Neural cell (in vitro differentiated cells): ENCODE data around the gene GPATCH4. TPM values are rescaled to one million over a fixed set of nuclear protein-coding genes. Genes with fewer than 3 reads are reported as not detected.

Experiments
- H2AFZ ChIP-seq: fragments of 200-600, 300-800 bp; sonication (generic), shearing (Covaris generic); 2 replicates; pipeline ENCODE4 v1.6.0; 2014; ENCODE audit warnings: low read depth, mild to moderate bottlenecking, antibody characterized with exemption, low read length, moderate library complexity
- H3F3A ChIP-seq: fragments of 200-600 bp; shearing (Covaris generic); 2 replicates; pipeline ENCODE4 v1.6.1; 2016; ENCODE audit warnings: mild to moderate bottlenecking, moderate library complexity, mixed read lengths, antibody characterized with exemption, low read length; ENCODE audit not compliant: insufficient read depth, poor library complexity, severe bottlenecking
- H3K27ac ChIP-seq: fragments of 200-600, 300-800 bp; sonication (generic), shearing (Covaris generic); 2 replicates; pipeline ENCODE4 v1.5.1; 2014; ENCODE audit warnings: mild to moderate bottlenecking, low read length, moderate library complexity
- H3K27me3 ChIP-seq: fragments of 300-800, 200-600 bp; sonication (generic), shearing (Covaris generic); 2 replicates; pipeline ENCODE4 v1.6.0; 2014; ENCODE audit warnings: mild to moderate bottlenecking, low read depth, low read length, moderate library complexity; ENCODE audit not compliant: insufficient read depth
- H3K36me3 ChIP-seq: fragments of 300-800, 200-600 bp; sonication (generic), shearing (Covaris generic); 2 replicates; pipeline ENCODE4 v1.5.1; 2014; ENCODE audit warnings: mild to moderate bottlenecking, antibody characterized with exemption, low read length, moderate library complexity; ENCODE audit not compliant: insufficient read depth
- H3K4me2 ChIP-seq: fragments of 300-800, 200-600 bp; sonication (generic), shearing (Covaris generic); 2 replicates; pipeline ENCODE4 v1.6.0; 2014; ENCODE audit warnings: mild to moderate bottlenecking, low read length
- H3K4me3 ChIP-seq: fragments of 300-800, 200-600 bp; sonication (generic), shearing (Covaris generic); 2 replicates; pipeline ENCODE4 v1.5.1; 2014; ENCODE audit warnings: mild to moderate bottlenecking, low read length, moderate library complexity
- H3K79me2 ChIP-seq: fragments of 200-600 bp; shearing (Covaris generic); replicated peaks from 2 replicates; pipeline ENCODE4 v1.6.0; 2014; ENCODE audit warnings: mild to moderate bottlenecking, low read length, moderate library complexity; ENCODE audit not compliant: insufficient read depth
- H3K9ac ChIP-seq: fragments of 300-800, 200-600 bp; sonication (generic), shearing (Covaris generic); 2 replicates; pipeline ENCODE4 v1.6.1; 2016; ENCODE audit warnings: mild to moderate bottlenecking, low read length, mixed read lengths
- H3K9me2 ChIP-seq: fragments of 200-600 bp; shearing (Covaris generic); 2 replicates; pipeline ENCODE4 v1.6.1; 2016; ENCODE audit warnings: mild to moderate bottlenecking, low read length, mixed read lengths; ENCODE audit not compliant: insufficient read depth
- H3K9me3 ChIP-seq: fragments of 200-600, 300-800 bp; sonication (generic), shearing (Covaris generic); 2 replicates; pipeline ENCODE4 v1.6.1; 2016; ENCODE audit warnings: mild to moderate bottlenecking, mixed run types, low read length, moderate library complexity, mixed read lengths
- H4K20me1 ChIP-seq: fragments of 200-600 bp; shearing (Covaris generic); 2 replicates; pipeline ENCODE4 v1.6.1; 2016; ENCODE audit warnings: mild to moderate bottlenecking, mixed run types; ENCODE audit not compliant: insufficient read depth
- CTCF ChIP-seq: fragments of 450-650 bp; IDR thresholded peaks from 2 replicates; pipeline ENCODE4 v1.5.1; 2014; ENCODE audit warnings: antibody characterized with exemption, mild to moderate bottlenecking, moderate library complexity; ENCODE audit not compliant: poor library complexity, severe bottlenecking
- EP300 ChIP-seq: fragments of 450-650 bp; conservative IDR thresholded peaks from 2 replicates; pipeline ENCODE4 v1.6.1; 2014; ENCODE audit warnings: antibody characterized with exemption, mild to moderate bottlenecking, moderate library complexity; ENCODE audit not compliant: poor library complexity, severe bottlenecking
- EZH2 ChIP-seq: fragments of 200-600, 300-800 bp; shearing (Covaris generic), sonication (generic); IDR thresholded peaks from 2 replicates; pipeline ENCODE4 v1.6.1; 2014; ENCODE audit warnings: antibody characterized with exemption, low read length, borderline replicate concordance, mild to moderate bottlenecking; ENCODE audit not compliant: insufficient read depth, poor library complexity, severe bottlenecking
- MXI1 ChIP-seq: fragments of 450-650 bp; conservative IDR thresholded peaks from 2 replicates; pipeline ENCODE4 v1.6.1; 2014; ENCODE audit warnings: antibody characterized with exemption, mild to moderate bottlenecking; ENCODE audit not compliant: poor library complexity, severe bottlenecking
- POLR2AphosphoS5 ChIP-seq: IDR thresholded peaks from 2 replicates; pipeline ENCODE4 v1.6.1; 2012
- RAD21 ChIP-seq: fragments of 450-650 bp; conservative IDR thresholded peaks from 2 replicates; pipeline ENCODE4 v1.6.1; 2014; ENCODE audit warnings: antibody characterized with exemption, mild to moderate bottlenecking, moderate library complexity
- SMC3 ChIP-seq: fragments of 450-650 bp; conservative IDR thresholded peaks from 2 replicates; pipeline ENCODE4 v1.6.1; 2014; ENCODE audit warnings: antibody characterized with exemption, mild to moderate bottlenecking, moderate library complexity; ENCODE audit not compliant: poor library complexity
- TAF1 ChIP-seq: IDR thresholded peaks from 2 replicates; pipeline ENCODE4 v1.6.1; 2012; ENCODE audit warnings: low read depth
- polyA plus RNA-seq: library from polyadenylated mRNA; depleted of rRNA; stranded (reverse); fragments of >200 nt; gene quantifications from 2 replicates; pipeline ENCODE4 v1.2.3, GENCODE V29; 2014
- TF ChIP-seq, protein P1 (sequence below): IDR thresholded peaks from 2 replicates; pipeline ENCODE4 v1.6.1; 2012; ENCODE audit warnings: borderline replicate concordance

Gene GPATCH4
- polyA plus RNA-seq, 1 donor from 2014 or later: 3.9 TPM

- Histone ChIP-seq H3K36me3 (no peaks in the 10 kb centered on the region), H3K9me3 (no peaks in the 10 kb centered on the region), H3K4me3 (no peak overlapping the region), H3K9me2 (no peaks in the 10 kb centered on the region), H3K9ac (no peak overlapping the region), H4K20me1 (no peaks in the 10 kb centered on the region), H3K79me2 (no peaks in the 10 kb centered on the region), H3K27me3 (no peaks in the 10 kb centered on the region), H3F3A (no peaks in the 10 kb centered on the region), H3K4me2 (no peak overlapping the region), H3K27ac (no peak overlapping the region), H2AFZ (no peak overlapping the region)
- TF ChIP-seq EZH2 (no peak), MXI1 (no peak), TAF1 (no peak), EP300 (no peak), SMC3 (no peak), CTCF (no peak), RAD21 (no peak), POLR2AphosphoS5 (no peak)
- TF ChIP-seq, protein P1, sequence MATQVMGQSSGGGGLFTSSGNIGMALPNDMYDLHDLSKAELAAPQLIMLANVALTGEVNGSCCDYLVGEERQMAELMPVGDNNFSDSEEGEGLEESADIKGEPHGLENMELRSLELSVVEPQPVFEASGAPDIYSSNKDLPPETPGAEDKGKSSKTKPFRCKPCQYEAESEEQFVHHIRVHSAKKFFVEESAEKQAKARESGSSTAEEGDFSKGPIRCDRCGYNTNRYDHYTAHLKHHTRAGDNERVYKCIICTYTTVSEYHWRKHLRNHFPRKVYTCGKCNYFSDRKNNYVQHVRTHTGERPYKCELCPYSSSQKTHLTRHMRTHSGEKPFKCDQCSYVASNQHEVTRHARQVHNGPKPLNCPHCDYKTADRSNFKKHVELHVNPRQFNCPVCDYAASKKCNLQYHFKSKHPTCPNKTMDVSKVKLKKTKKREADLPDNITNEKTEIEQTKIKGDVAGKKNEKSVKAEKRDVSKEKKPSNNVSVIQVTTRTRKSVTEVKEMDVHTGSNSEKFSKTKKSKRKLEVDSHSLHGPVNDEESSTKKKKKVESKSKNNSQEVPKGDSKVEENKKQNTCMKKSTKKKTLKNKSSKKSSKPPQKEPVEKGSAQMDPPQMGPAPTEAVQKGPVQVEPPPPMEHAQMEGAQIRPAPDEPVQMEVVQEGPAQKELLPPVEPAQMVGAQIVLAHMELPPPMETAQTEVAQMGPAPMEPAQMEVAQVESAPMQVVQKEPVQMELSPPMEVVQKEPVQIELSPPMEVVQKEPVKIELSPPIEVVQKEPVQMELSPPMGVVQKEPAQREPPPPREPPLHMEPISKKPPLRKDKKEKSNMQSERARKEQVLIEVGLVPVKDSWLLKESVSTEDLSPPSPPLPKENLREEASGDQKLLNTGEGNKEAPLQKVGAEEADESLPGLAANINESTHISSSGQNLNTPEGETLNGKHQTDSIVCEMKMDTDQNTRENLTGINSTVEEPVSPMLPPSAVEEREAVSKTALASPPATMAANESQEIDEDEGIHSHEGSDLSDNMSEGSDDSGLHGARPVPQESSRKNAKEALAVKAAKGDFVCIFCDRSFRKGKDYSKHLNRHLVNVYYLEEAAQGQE: no peak
Measured at GRCh38 chr1:156566436-156566835, 34.8 kb downstream of the GPATCH4 start.

- no peaks in the 10 kb centered on the region for H4K20me1 ChIP-seq
- no peak overlapping the region for H3K27ac ChIP-seq
- H3K4me2 ChIP-seq: no peak overlapping the region
- no peak overlapping the region for H3K9ac ChIP-seq
- H3K4me3 ChIP-seq: no peak overlapping the region
- no peaks in the 10 kb centered on the region for H3K9me2 ChIP-seq
- TF ChIP-seq, protein P1: no peak
- TF ChIP-seq TAF1 (no peak), SMC3 (no peak), RAD21 (no peak), EP300 (no peak), CTCF (no peak)
- no peaks in the 10 kb centered on the region for H3K79me2 ChIP-seq
- no peak overlapping the region for H2AFZ ChIP-seq
- H3K27me3 ChIP-seq: no peaks in the 10 kb centered on the region
- no peaks in the 10 kb centered on the region for H3K9me3 ChIP-seq
- H3K36me3 ChIP-seq: no peaks in the 10 kb centered on the region
- no peaks in the 10 kb centered on the region for H3F3A ChIP-seq
Measured at GRCh38 chr1:156565519-156565918, 35.8 kb downstream of the GPATCH4 start.
